HG02840 (cell line): ENCODE data around the gene SHROOM2.

Experiments
- ATAC-seq: cut with Tn5 transposase; IDR thresholded peaks from one replicate; pipeline ENCODE4 v1.9.1; 2021; ENCODE audit warnings: mild to moderate bottlenecking, moderate library complexity, moderate number of reproducible peaks; ENCODE audit not compliant: unreplicated experiment, low FRiP score

The SHROOM2 gene

GRCh38 chrX:9859711-9860555 is 73.7 kb downstream of the SHROOM2 start:
- ATAC-seq: no peak

DNA sequence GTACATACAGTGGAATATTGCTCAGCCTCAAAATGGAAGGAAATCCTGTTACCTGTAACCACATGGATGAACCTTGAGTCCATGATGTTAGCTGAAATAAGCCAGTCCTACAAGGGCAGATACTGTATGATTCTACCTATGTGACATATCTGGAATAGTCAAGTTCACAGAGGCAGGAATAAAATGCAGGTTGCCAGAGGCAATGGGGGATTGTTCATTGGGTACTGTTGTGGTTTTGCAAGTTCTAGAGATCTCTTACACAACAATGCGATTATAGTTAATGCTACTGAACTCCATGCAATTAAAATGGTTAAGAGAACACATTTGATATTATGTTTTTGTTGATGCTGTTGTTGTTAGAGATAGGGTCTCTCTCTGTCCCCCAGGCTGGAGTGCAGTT is 74.6 kb downstream of the SHROOM2 start:
- no peak for ATAC-seq

- ATAC-seq: no peak
Measured at GRCh38 chrX:9861711-9862110, 75.5 kb downstream of the SHROOM2 start.

GRCh38 chrX:9862525-9862924 is 76.3 kb downstream of the SHROOM2 start:
- no peak for ATAC-seq

- ATAC-seq: no peak
Measured at GRCh38 chrX:9862953-9863352, 76.7 kb downstream of the SHROOM2 start.

GRCh38 chrX:9864011-9864410 is 77.8 kb downstream of the SHROOM2 start:
- ATAC-seq: no peak

- no peak for ATAC-seq
Measured at GRCh38 chrX:9865804-9866472, 79.7 kb downstream of the SHROOM2 start.

GRCh38 chrX:9866633-9867032 is 80.4 kb downstream of the SHROOM2 start:
- ATAC-seq: no peak

- ATAC-seq: no peak
Measured at GRCh38 chrX:9867226-9867625, 81.0 kb downstream of the SHROOM2 start.

GRCh38 chrX:9867753-9868152 is 81.5 kb downstream of the SHROOM2 start:
- no peak for ATAC-seq

GRCh38 chrX:9871701-9872268 is 85.6 kb downstream of the SHROOM2 start:
- no peak for ATAC-seq

GRCh38 chrX:9873360-9873759 is 87.1 kb downstream of the SHROOM2 start:
- no peak for ATAC-seq

DNA sequence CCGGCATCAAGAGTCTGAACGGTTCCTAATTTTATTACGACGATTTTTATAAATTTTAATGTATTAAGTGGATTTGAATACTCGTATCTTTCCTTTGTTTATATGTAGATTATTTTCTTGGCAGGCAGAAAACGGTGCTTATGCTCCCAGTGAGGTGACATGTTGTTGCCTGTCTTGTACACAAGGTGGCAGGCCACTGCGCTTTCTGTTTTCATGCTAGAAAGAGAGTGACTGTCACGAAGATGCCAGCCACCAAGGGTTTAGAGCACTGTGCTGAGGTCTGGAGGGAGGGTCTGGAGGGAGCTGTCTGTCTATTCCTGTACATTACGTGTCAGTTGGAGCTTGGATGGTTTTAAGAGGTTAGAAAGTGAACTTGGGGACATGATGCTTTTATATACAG is 87.7 kb downstream of the SHROOM2 start:
- peak; percentile 87 for ATAC-seq

DNA sequence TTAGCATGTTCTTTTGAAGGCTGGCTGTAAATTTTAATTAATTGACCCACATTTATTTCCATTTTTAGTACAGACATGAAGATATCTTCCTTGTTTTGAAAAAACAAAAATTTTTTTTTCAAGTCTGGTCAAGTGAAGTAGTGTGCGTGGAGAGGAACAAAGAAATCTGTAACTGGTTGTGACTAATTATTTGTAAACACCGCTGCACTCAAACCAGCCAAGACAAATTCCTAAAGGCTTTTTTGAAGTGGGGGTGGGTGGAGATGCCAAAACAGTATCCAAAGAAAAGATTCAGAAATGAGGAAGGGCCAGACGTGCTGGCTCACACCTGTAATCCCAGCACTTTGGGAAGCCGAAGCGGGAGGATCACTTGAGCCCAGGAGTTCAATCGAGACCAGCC is 88.3 kb downstream of the SHROOM2 start:
- ATAC-seq: no peak

GRCh38 chrX:9875801-9876200 is 89.6 kb downstream of the SHROOM2 start:
- ATAC-seq: no peak

- no peak for ATAC-seq
Measured at GRCh38 chrX:9876201-9876600, 90.0 kb downstream of the SHROOM2 start.

DNA sequence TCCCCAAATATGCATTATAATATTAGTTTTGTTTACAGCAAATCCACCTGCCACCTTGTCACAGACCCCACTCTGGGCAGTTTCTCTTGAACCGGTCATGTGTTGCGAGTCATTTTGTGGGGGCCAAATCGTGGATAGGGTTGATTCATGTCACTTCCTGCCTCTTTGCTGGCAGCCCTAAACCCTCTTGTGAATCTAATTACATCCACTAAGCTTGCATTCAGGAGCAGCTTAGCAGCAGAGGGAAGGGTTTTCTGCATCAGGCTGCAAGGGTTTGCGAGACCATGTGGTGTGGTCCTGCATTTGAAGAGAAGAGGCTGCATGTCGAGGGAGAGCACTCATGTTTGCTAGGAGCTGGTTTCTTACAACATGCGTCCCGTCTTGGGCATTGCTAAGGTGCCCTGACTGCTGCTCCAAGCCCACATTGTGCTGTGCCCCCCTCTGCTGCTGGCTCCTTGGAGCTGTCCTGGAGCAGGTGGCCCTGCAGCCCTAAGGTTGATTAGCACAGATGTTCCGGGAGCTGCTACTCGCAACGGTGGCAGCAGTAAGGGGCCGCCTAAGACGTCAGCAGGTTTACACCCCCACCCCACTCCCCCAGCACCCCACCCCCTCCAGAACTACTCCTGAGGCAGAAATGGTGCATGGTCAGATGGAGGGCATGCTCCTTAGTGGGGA is 92.1 kb downstream of the SHROOM2 start:
- ATAC-seq: no peak

- ATAC-seq: no peak
Measured at GRCh38 chrX:9880237-9880636, 94.0 kb downstream of the SHROOM2 start.

DNA sequence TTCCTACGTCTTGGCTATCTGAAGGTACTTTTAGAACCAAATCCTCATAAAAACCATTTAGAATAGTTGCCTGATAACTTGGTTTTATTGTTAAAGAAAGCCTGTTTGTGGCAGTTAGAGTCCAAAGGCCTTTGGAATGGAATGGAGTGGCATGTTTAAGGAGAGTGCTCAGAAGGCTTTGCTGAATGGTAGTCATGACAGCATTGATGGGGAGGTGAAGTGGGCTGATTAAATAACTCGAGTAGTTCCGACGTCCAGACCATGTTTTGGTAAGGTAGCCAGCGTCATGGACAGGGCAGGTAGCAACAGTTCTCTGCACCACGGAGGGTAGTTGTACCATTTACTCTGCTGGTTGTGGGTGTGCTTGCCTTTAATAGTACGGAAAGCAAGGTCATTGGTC is 94.6 kb downstream of the SHROOM2 start:
- ATAC-seq: no peak

DNA sequence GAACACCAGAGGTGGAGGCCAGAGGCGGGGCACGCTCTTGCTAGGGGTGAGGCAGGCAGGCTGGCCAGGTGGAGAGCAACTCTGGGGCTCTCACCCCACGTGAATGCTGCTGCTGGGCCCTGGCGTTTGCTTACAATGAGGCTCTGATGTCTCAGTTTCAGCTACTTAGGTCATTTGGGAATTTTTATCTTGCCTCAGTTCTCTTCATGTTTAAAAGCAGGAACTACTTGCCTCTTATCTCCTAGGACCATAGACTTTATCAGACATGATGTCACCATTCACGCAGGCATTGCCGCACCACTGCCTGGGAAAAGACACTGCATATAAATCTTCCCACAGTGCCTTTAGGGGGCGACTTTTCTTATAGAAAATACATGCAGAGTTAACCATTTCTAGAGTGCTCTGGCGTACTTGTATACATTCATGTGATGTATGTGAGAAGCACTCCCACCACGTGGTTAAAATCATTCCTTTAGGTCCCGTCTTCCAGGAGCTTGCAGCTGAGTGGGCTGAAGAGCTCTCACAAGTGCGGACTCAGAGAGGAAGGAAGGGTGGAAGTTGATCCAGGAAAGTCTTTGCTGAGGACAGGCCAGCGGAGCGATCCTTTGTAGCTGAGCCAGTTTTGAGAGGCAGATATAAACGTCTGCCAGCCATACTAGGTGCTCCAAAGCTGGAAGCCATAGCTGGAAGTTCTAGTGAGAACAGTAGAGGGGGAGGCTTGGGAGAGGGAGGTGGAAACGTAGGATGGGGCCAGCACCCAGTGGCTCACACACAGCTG is 96.6 kb downstream of the SHROOM2 start:
- ATAC-seq: no peak
